ENCODE data around the gene NAT8L. TPM values are rescaled to one million over a fixed set of nuclear protein-coding genes. Genes with fewer than 3 reads are reported as not detected.

NAT8L gene
- polyA plus RNA-seq, 3 donors = 5.8 to 8.1 (median 6.2) TPM

DNA sequence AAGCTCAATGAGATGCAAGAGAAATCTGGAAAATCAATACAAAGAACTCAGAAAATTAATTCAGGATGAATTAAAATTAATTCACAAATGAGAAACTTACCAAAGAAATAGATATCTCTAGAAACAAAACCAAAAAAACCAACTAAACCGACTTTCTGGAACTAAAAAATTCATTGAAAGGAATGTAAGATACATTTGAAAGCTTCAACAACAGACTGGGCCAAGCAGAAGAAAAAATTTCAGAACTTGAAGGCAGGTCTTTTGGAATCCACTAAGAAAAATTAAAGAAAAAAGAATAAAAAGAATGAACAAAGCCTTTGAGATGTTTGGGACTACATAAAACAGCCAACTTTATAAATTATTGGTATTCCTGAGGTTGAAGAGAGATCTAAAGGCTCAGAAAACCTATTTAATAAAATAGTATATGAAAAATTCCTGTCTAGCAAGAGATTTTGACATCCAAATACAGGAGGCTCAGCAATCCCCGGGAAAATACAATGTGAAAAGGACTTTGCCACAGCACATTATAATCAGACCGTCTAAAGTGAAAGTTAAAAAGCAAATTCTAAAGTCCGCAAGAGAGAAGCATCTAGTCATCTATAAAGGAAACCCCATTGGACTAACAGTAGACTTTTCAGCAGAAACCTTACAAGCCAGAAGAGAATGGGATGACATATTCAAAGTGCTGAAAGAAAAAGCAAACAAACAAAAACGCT, 44.2 kb downstream of the NAT8L start:
- no peak for DNase-seq (ENCODE audit: extremely low read depth in 1 of 11, low read depth in 9 of 11, low spot score in 4 of 11)

DNA sequence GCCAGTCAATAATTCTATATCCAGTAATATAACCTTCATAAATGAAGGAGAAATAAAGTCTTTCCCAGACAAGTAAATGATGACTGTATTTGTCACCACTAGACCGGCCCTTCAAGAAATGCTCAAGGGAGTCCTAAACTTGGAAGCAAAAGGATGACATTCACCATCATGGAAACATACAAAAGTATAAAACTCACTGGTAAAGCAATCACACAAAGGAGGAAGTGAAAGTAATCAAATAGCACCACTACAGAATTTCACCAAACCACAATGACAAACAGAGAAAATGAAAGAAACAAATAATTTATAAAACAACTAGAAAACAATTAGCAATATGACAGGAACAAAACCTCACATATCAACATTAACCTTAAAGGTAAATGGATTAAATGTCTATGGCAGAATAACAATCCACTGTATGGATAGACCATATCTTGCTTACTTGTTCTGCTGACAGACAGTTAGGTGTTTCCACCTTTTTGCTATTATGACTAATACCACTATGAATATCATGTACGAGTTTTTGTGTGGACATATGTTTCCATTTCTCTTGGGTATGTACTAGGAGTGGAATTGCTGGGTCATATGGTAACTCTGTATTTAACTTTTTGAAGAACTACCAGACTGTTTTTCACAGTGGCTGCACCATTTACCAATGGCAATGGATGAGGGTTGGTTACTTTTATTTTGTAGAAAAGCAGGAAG, 44.9 kb downstream of the NAT8L start:
- DNase-seq (ENCODE audit: extremely low read depth in 1 of 11, low read depth in 9 of 11, low spot score in 4 of 11) = no peak

DNA sequence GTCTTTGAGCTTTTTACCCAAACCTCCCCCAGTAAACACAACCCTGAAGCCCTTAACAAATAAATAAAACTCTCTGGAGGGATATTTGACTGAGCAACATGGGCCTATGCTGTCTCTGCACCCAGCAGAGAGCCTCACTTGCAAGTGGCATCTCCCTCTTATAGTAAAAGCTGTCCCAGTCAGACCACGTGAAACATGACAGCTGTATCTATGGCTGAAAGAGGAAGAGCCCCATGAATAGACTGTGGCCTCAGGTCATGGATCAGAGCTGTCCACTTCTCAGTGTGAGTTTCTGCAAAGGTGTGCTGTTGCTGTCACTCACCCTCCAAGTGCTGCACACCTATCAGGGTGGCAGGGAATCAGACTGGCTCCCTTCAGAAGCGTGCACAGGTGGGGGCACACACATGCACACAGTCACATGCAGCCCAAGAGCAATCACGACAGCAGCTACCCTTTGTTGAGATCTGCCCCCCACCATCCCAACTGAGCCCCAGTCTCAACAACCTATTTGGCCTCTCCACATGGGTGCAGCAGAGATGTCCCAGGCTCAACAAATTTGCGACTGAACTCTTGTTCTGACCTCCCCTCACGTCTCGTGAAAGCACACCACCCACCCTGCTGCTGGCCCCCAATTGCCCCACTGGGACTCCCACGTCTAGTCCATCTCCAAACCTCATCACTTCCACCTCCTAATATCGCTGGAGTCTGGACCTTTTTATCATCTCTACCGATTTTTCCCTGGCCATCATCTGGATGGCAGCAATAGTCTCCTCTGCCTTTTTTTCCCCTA, 45.6 kb downstream of the NAT8L start:
- no peak for DNase-seq (ENCODE audit: extremely low read depth in 1 of 11, low read depth in 9 of 11, low spot score in 4 of 11)

DNA sequence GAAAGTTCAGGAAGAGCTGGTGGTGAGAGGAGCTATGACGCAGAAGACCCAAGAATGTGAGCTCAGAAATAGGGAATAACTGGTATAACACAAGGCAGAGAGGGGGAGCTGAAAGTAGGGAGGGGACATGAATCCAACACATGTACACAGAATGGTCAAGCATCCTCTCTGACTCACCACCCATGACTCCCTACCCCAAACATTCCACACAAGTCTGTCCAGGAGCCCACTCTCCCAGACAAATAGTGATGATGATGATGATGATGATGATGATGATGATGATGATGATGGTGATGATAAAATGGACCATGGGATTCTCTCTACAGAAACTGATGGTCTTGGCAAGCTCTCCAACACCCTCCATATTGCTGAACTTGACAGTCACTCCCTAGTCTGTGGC, 46.4 kb downstream of the NAT8L start:
- DNase-seq (ENCODE audit: extremely low read depth in 1 of 11, low read depth in 9 of 11, low spot score in 4 of 11) = no peak

DNA sequence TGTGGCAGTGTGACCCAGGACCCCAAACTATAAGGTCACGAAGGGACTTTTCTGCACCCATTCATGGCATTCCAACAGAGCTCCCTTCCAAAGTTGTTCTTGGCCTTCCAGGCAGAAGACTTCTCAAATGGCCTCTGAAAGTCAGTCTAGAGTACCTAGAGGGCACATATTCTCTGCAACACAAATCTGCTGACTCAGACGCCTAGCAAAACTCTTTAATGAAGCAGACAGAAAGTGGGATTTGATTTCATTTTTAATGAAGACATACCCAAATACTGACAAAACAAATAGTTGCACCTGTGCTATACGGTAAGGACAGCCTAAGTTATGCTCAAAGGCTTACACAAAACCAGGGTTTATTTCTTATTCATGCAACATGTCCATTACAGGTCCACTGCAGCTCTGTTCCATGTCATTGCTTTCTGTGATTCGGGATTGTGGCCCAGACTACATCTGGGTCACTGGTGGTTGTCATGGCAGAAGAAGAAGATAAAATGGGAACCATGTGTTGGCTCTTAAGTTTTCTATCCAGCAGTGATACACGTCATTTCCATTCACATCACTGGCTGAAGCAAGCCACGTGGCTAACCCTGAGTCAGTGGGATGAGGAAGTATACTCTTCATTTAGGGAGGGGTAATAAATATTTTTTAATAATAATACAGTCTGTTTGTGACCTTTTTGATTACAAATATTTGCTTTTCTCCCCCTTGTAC, 57.7 kb downstream of the NAT8L start:
- no peak for DNase-seq (ENCODE audit: extremely low read depth in 1 of 11, low read depth in 9 of 11, low spot score in 4 of 11)

Other genes starting within 250 kb of the NAT8L start
- gene LETM1, start 203.2 kb upstream of the NAT8L start, polyA plus RNA-seq (ENCODE audit: insufficient read length in 3 of 3) = 10 to 100 TPM; 21.5 to 28.7 (median 25.7) TPM
- 10 to 100 TPM; 80.1 to 85.2 (median 81.7) TPM for gene NSD2, start 187.9 kb upstream of the NAT8L start, polyA plus RNA-seq (ENCODE audit: insufficient read length in 3 of 3)
- 10 to 100 TPM; 27.3 to 47.6 (median 38.4) TPM for gene NELFA, start 50.4 kb upstream of the NAT8L start, polyA plus RNA-seq (ENCODE audit: insufficient read length in 3 of 3)
- gene HAUS3, start 182.8 kb downstream of the NAT8L start, polyA plus RNA-seq (ENCODE audit: insufficient read length in 3 of 3) = 10 to 100 TPM; 20.0 to 22.6 (median 20.3) TPM
- 1 to 10 TPM; 2.9 to 5.0 (median 3.1) TPM for gene POLN, start 182.8 kb downstream of the NAT8L start, polyA plus RNA-seq (ENCODE audit: insufficient read length in 3 of 3)
- 10 to 100 TPM; 46.2 to 72.3 (median 66.3) TPM for gene MXD4, start 202.8 kb downstream of the NAT8L start, polyA plus RNA-seq (ENCODE audit: insufficient read length in 3 of 3)

Data from renal cortex interstitium (tissue), 11 donors.